H1 (cell line): ENCODE data around the gene UPK2. TPM values are rescaled to one million over a fixed set of nuclear protein-coding genes. Genes with fewer than 3 reads are reported as not detected.

Experiments used
- CHD7 ChIP-seq: fragments of 300-600 bp; sonication (generic); IDR thresholded peaks from 2 replicates; pipeline ENCODE4 v1.7.1; 2012; ENCODE audit warnings: low read length, moderate library complexity, mild to moderate bottlenecking, inconsistent platforms; ENCODE audit not compliant: insufficient replicate concordance
- E2F6 ChIP-seq: IDR thresholded peaks from 2 replicates; pipeline ENCODE4 v1.6.1; 2012; ENCODE audit warnings: inconsistent platforms
- EZH2 ChIP-seq: fragments of 200-600 bp; sonication (generic); IDR thresholded peaks from 2 replicates; pipeline ENCODE4 v1.7.1; 2012; ENCODE audit warnings: low read depth, mild to moderate bottlenecking, moderate library complexity, low read length, inconsistent platforms; ENCODE audit not compliant: severe bottlenecking
- NANOG ChIP-seq: IDR thresholded peaks from 2 replicates; pipeline ENCODE4 v1.6.1; 2011; ENCODE audit warnings: low read length, low read depth, mild to moderate bottlenecking, inconsistent platforms; ENCODE audit not compliant: insufficient read depth, poor library complexity, severe bottlenecking
- POLR2AphosphoS5 ChIP-seq: IDR thresholded peaks from 2 replicates; pipeline ENCODE4 v1.6.1; 2011; ENCODE audit warnings: low read depth, low read length
- RBBP5 ChIP-seq: IDR thresholded peaks from 2 replicates; pipeline ENCODE4 v1.7.1; 2012; ENCODE audit warnings: low read depth, mild to moderate bottlenecking, inconsistent platforms, low read length, moderate library complexity, borderline replicate concordance
- RXRA ChIP-seq: IDR thresholded peaks from 2 replicates; pipeline ENCODE4 v1.6.1; 2011; ENCODE audit warnings: low read depth, mild to moderate bottlenecking, low read length, moderate library complexity; ENCODE audit not compliant: insufficient read depth
- SAP30 ChIP-seq: fragments of 300-600 bp; sonication (generic); IDR thresholded peaks from 2 replicates; pipeline ENCODE4 v1.7.1; 2012; ENCODE audit warnings: low read length, moderate library complexity, mild to moderate bottlenecking, inconsistent platforms; ENCODE audit not compliant: insufficient read depth, insufficient replicate concordance
- YY1 ChIP-seq: IDR thresholded peaks from 2 replicates; pipeline ENCODE4 v1.6.1; 2011; ENCODE audit warnings: low read depth, mild to moderate bottlenecking, low read length
- polyA plus RNA-seq, 7 experiments: library from polyadenylated mRNA; depleted of rRNA in 3 of 7; stranded (reverse) in 5 of 7; unstranded in 2 of 7; fragments of >200 nt in 5 of 7; fragments of 200-250 nt in 2 of 7; gene quantifications; 1 replicate in 5 of 7; 2 replicates in 1 of 7; 4 replicates in 1 of 7; pipeline versions ENCODE4 v1.2.1 to v1.2.3, GENCODE V29; 2011 to 2013; ENCODE audit warnings: missing spikeins in 2 of 7, mixed read lengths in 2 of 7
- total RNA-seq: library from RNA; stranded (reverse); fragmentation: NEBNext Ultra II Directional; extraction: Animal tissue kit (Norgen Biotek cat#: 25700); gene quantifications from 2 replicates; pipeline ENCODE4 v1.2.1, GENCODE V29; 2021

UPK2 gene
- total and polyA plus RNA-seq, 2 of the 8 experiments (the other 6 are each of a cell fraction or from before 2014, with no cell fraction given) = 0.76 TPM; not detected in 1

- TF ChIP-seq YY1 = no peak
- TF ChIP-seq POLR2AphosphoS5 = 0 out of 2 replicates have a peak, but pooled peaks have one; percentile 12
- TF ChIP-seq CHD7 = no peak
- no peak for TF ChIP-seq E2F6
- TF ChIP-seq RBBP5 = no peak
- no peak for TF ChIP-seq NANOG
- TF ChIP-seq EZH2 = no peak
- no peak for TF ChIP-seq RXRA
- TF ChIP-seq SAP30 = peak; percentile 56
Measured at GRCh38 chr11:118908901-118909618, 47.0 kb upstream of the UPK2 start (continued).
